ENCODE data around the gene C12orf54. TPM values are rescaled to one million over a fixed set of nuclear protein-coding genes. Genes with fewer than 3 reads are reported as not detected.
A peak's percentile ranks its signal among the peaks of the same experiment; 100 is the strongest.
"Not testable (repeated sequence)": the region's sequence is repeated elsewhere in the genome, so short reads cannot be mapped to it uniquely, and the experiment has no call there.

Gene C12orf54
- not detected in 2 replicates for total RNA-seq (2014; rRNA removed; shearing (Covaris generic))
- total RNA-seq (2022), result not detected in 2 replicates
- not detected for Bru-seq, nascent RNA
- not detected for BruChase-seq, experiment 1, labeled RNA remaining after a 6-hour chase
- BruChase-seq, experiment 2, labeled RNA remaining after a 2-hour chase, result percentile 8 among the genes with signal in this experiment
- long read RNA-seq, result 0 reads

DNA sequence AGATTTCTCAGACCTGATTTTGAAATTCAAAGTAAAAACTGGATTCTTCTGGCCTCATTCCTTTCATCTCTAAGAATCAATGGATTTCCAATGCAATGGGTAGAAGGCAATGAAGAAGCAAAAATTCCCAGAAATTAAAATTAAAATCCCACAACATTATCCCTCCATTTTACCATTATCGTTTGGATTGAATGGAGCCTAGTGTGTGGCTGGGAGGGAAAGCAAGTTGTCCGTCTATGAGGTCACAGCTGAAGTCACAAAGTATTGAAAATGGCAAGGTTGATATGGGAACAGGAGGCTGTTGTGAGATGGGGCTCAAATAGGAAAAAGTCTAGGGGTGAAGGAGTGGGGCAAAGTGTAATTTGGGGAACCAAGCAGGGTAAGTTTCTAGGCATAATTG lies at the start of gene C12orf54:
Gene C12orf54 (plus strand): TSS at position 301 of the 400 bp plus-strand sequence. CDS start 799 bp downstream, outside the sequence.
- CTCF ChIA-PET (ENCODE audit: unreplicated experiment), result no interaction called here
- no peak within 1 kb of the TSS for H2AFZ ChIP-seq (ENCODE audit: low read length)
- H3K9me3 ChIP-seq (ENCODE audit: low read length), result no peaks in the 10 kb centered on the region
- no TSS peak for BruUV-seq (replicated peaks)
- no peak for DNase-seq (ENCODE audit: low spot score)
- H3K27ac ChIP-seq (ENCODE audit: low read depth, low read length, poor library complexity, severe bottlenecking), result no peak within 1 kb of the TSS
- no peak within 1 kb of the TSS for H3K4me3 ChIP-seq (ENCODE audit: low read depth, low read length, poor library complexity, severe bottlenecking)
- H3K9me2 ChIP-seq (ENCODE audit: insufficient read depth, low read length), result no peaks in the 10 kb centered on the region
- H3K36me3 ChIP-seq (ENCODE audit: insufficient read depth, low read length), result no peaks in the 10 kb centered on the region
- intact Hi-C loops (cut with micrococcal nuclease; ENCODE audit: unreplicated experiment), result no loop called here
- H3K79me2 ChIP-seq (ENCODE audit: insufficient read depth, low read depth, low read length), result no peaks in the 10 kb centered on the region
- no peaks in the 10 kb centered on the region for H4K20me1 ChIP-seq (ENCODE audit: insufficient read depth, low read length)
- POLR2A ChIA-PET, result no interaction called here
- no peak for TF ChIP-seq EZH2phosphoT487 (IDR thresholded peaks at IDR 0.05; ENCODE audit: borderline replicate concordance, low read depth, low read length)
- TF ChIP-seq, protein P1, sequence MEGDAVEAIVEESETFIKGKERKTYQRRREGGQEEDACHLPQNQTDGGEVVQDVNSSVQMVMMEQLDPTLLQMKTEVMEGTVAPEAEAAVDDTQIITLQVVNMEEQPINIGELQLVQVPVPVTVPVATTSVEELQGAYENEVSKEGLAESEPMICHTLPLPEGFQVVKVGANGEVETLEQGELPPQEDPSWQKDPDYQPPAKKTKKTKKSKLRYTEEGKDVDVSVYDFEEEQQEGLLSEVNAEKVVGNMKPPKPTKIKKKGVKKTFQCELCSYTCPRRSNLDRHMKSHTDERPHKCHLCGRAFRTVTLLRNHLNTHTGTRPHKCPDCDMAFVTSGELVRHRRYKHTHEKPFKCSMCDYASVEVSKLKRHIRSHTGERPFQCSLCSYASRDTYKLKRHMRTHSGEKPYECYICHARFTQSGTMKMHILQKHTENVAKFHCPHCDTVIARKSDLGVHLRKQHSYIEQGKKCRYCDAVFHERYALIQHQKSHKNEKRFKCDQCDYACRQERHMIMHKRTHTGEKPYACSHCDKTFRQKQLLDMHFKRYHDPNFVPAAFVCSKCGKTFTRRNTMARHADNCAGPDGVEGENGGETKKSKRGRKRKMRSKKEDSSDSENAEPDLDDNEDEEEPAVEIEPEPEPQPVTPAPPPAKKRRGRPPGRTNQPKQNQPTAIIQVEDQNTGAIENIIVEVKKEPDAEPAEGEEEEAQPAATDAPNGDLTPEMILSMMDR (conservative IDR thresholded peaks at IDR 0.05; ENCODE audit: low read length), result no peak
- H3K4me2 ChIP-seq (ENCODE audit: low read length), result no peak within 1 kb of the TSS
- H3K4me1 ChIP-seq (ENCODE audit: insufficient read depth, low read length, poor library complexity, severe bottlenecking), result no peaks in the 10 kb centered on the region

DNA sequence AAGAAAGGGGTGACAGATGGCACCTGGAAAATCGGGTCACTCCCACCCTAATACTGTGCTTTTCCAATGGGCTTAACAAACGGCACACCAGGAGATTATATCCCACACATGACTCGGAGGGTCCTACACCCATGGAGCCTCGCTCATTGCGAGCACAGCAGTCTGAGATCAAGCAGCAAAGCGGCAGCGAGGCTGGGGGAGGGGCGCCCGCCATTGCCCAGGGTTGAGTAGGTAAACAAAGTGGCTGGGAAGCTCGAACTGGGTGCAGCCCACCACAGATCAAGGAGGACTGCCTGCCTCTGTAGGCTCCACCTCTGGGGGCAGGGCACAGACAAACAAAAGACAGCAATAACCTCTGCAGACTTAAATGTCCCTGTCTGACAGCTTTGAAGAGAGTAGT lies 48.3 kb upstream of the C12orf54 start:
- H3K4me1 ChIP-seq (ENCODE audit: insufficient read depth, low read length, poor library complexity, severe bottlenecking); H3K36me3 ChIP-seq (ENCODE audit: insufficient read depth, low read length); POLR2A ChIA-PET; H3K4me3 ChIP-seq (ENCODE audit: low read depth, low read length, poor library complexity, severe bottlenecking); H3K27ac ChIP-seq (ENCODE audit: low read depth, low read length, poor library complexity, severe bottlenecking); H3K79me2 ChIP-seq (ENCODE audit: insufficient read depth, low read depth, low read length); H3K9me2 ChIP-seq (ENCODE audit: insufficient read depth, low read length); H3K4me2 ChIP-seq (ENCODE audit: low read length); DNase-seq (ENCODE audit: low spot score); intact Hi-C loops (cut with micrococcal nuclease; ENCODE audit: unreplicated experiment); BruUV-seq (replicated peaks); H4K20me1 ChIP-seq (ENCODE audit: insufficient read depth, low read length); H2AFZ ChIP-seq (ENCODE audit: low read length); H3K9me3 ChIP-seq (ENCODE audit: low read length); CTCF ChIA-PET (ENCODE audit: unreplicated experiment): not testable (repeated sequence)

DNA sequence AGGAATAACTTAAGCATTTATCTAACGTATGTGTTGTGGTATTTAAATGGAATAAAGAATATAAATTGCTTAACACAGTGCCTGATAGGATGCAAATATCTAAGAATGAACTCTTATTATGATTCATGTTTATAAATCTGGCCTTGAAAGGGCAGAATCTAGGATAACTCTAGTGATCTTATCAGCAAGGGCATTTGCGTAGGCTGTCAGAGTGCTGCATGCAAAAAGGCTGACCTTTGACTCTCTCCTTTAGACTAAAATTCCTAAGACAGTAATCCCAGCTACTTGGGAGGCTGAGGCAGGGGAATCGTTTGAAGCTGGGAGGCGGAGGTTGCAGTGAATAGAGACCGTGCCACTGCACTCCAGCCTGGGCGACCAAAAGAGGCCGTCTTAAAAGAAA lies 41.2 kb upstream of the C12orf54 start:
- BruUV-seq (replicated peaks), result no TSS peak
- H3K9me2 ChIP-seq (ENCODE audit: insufficient read depth, low read length), result no peaks in the 10 kb centered on the region
- POLR2A ChIA-PET, result interaction anchor here (0.6 kb wide), 1 partner anchor 355 kb away, joined by 4 read pairs; no protein-coding TSS in a partner anchor

More for the DNA sequence above, 41.2 kb upstream of the C12orf54 start:
- CTCF ChIA-PET (ENCODE audit: unreplicated experiment), result interaction anchor here (0.5 kb wide), 1 partner anchor 233 kb away, joined by 4 read pairs; no protein-coding TSS in a partner anchor
- no peak for DNase-seq (ENCODE audit: low spot score)
- no peaks in the 10 kb centered on the region for H3K9me3 ChIP-seq (ENCODE audit: low read length)
- no peak overlapping the region for H2AFZ ChIP-seq (ENCODE audit: low read length)
- no peaks in the 10 kb centered on the region for H3K4me1 ChIP-seq (ENCODE audit: insufficient read depth, low read length, poor library complexity, severe bottlenecking)
- H3K36me3 ChIP-seq (ENCODE audit: insufficient read depth, low read length), result no peaks in the 10 kb centered on the region
- H3K27ac ChIP-seq (ENCODE audit: low read depth, low read length, poor library complexity, severe bottlenecking), result no peak overlapping the region
- intact Hi-C loops (cut with micrococcal nuclease; ENCODE audit: unreplicated experiment), result no loop called here
- TF ChIP-seq, protein P1 (conservative IDR thresholded peaks at IDR 0.05; ENCODE audit: low read length), result no peak
- TF ChIP-seq EZH2phosphoT487 (IDR thresholded peaks at IDR 0.05; ENCODE audit: borderline replicate concordance, low read depth, low read length), result no peak
- H4K20me1 ChIP-seq (ENCODE audit: insufficient read depth, low read length), result no peaks in the 10 kb centered on the region
- no peak overlapping the region for H3K4me2 ChIP-seq (ENCODE audit: low read length)
- H3K79me2 ChIP-seq (ENCODE audit: insufficient read depth, low read depth, low read length), result no peaks in the 10 kb centered on the region
- no peak overlapping the region for H3K4me3 ChIP-seq (ENCODE audit: low read depth, low read length, poor library complexity, severe bottlenecking)
